ENCODE results near the gene NEMP1.

GRCh38 chr12:57126561-57126960 lies 48.0 kb upstream of the NEMP1 start:
- TF ChIP-seq ZNF207 (IDR thresholded peaks at IDR 0.05; ENCODE audit: borderline replicate concordance) = no peak
- no peak for TF ChIP-seq REST (IDR thresholded peaks at IDR 0.05; ENCODE audit: low read depth, low read length)
- TF ChIP-seq ZZZ3 (IDR thresholded peaks at IDR 0.05; ENCODE audit: control insufficient read depth, insufficient read length, low read depth) = no peak
- no peak for TF ChIP-seq IRF3 (IDR thresholded peaks at IDR 0.05)
